ENCODE results near the gene SLC35G3. TPM values are rescaled to one million over a fixed set of nuclear protein-coding genes. Genes with fewer than 3 reads are reported as not detected.

The SLC35G3 gene
- polyA plus RNA-seq, 3 donors = not detected

DNA sequence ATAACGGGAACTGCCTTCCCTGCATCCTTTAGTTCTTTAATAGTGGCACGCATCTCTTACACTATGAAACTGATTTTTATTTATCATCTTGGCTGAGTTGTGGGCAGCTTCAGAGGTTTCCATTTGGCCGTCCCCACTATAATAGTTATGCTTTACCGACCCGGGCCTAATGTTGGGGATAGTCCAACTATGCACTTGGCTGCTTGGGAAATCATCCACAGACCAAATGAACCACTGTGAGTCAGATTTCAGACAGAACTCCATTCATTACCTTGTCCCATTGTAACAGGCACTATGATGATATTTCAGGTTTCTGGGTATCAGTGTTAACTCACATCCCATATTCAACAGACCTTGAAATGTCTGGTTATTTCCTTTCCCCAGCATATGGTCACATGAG is 42.6 kb upstream of the SLC35G3 start:
- H3K36me3 ChIP-seq (replicated peaks in 1 of 2; ENCODE audit: control insufficient read depth in 1 of 2, insufficient read depth in 2 of 2, low read length in 2 of 2) = no peaks in the 10 kb centered on the region
- H3K9me3 Mint-ChIP-seq = no peaks in the 10 kb centered on the region
- no CpG with 5 or more reads among the region's 5 CpGs for WGBS (ENCODE audit: insufficient coverage)
- no peak overlapping the region for H3K4me2 ChIP-seq (replicated peaks; ENCODE audit: extremely low read depth, low read length, poor library complexity, severe bottlenecking)
- H3K79me2 ChIP-seq (ENCODE audit: insufficient read depth, low read length) = no peaks in the 10 kb centered on the region
- H4K20me1 ChIP-seq (ENCODE audit: insufficient read depth, low read length) = no peaks in the 10 kb centered on the region
- no peaks in the 10 kb centered on the region for H3K9me3 ChIP-seq (replicated peaks in 1 of 2; ENCODE audit: control insufficient read depth in 1 of 2, insufficient read depth in 1 of 2, low read length in 2 of 2)
- peaks cover 13 to 22% of the 10 kb centered on the region in 2 donors for H3K4me1 ChIP-seq (ENCODE audit: control insufficient read depth in 1 of 2, insufficient read depth in 2 of 2, low read length in 2 of 2)
- peaks cover 19% of the 10 kb centered on the region for H3K4me1 Mint-ChIP-seq
- no peak overlapping the region for H3K9ac ChIP-seq (ENCODE audit: insufficient read depth, low read length, poor library complexity, severe bottlenecking)
- H3K27ac Mint-ChIP-seq = no peak overlapping the region
- H3K36me3 Mint-ChIP-seq = peaks cover 2 to 4% of the 10 kb centered on the region in 2 donors
- TF ChIP-seq, protein P1, sequence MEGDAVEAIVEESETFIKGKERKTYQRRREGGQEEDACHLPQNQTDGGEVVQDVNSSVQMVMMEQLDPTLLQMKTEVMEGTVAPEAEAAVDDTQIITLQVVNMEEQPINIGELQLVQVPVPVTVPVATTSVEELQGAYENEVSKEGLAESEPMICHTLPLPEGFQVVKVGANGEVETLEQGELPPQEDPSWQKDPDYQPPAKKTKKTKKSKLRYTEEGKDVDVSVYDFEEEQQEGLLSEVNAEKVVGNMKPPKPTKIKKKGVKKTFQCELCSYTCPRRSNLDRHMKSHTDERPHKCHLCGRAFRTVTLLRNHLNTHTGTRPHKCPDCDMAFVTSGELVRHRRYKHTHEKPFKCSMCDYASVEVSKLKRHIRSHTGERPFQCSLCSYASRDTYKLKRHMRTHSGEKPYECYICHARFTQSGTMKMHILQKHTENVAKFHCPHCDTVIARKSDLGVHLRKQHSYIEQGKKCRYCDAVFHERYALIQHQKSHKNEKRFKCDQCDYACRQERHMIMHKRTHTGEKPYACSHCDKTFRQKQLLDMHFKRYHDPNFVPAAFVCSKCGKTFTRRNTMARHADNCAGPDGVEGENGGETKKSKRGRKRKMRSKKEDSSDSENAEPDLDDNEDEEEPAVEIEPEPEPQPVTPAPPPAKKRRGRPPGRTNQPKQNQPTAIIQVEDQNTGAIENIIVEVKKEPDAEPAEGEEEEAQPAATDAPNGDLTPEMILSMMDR (IDR thresholded peaks at IDR 0.05) = no peak
- H3K4me3 ChIP-seq (replicated peaks in 1 of 3; ENCODE audit: low read depth in 2 of 3, low read length in 3 of 3) = no peak overlapping the region
- intact Hi-C loops (cut with micrococcal nuclease) = no loop called here
- H3K4me3 Mint-ChIP-seq = no peak overlapping the region
- H3K27me3 Mint-ChIP-seq (ENCODE audit: low read depth in 3 of 3) = peaks cover 8 to 14% (median 12%) of the 10 kb centered on the region in 3 donors
- H3K27me3 ChIP-seq (ENCODE audit: control insufficient read depth in 2 of 2, insufficient read depth in 2 of 2, low read length in 2 of 2) = peaks cover 0 to under 1% of the 10 kb centered on the region in 2 donors
- no peak overlapping the region for H3K27ac ChIP-seq (ENCODE audit: low read depth in 1 of 2, low read length in 2 of 2)
- DNase-seq = no peak
- no peak overlapping the region for H2AFZ ChIP-seq (ENCODE audit: insufficient read depth, low read depth, low read length, poor library complexity, severe bottlenecking)

DNA sequence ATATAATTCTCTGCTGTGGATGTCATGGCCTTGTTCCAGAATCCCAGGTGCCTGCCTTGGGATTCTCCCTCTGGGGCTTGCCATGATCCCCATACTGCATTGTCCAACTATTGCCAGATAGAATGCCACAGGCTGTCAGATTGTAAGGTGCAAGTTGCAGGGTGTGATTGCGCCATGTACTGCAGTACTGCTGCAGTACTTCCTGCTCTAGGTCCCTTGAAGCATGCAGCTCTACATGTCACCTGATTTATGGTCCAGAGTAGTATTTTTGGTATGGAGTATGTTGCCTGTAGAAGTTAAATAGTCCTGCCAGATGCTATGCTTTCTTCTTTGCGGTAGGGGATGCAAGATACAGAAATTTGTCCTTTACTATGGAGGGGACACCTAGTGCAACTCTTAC is 41.7 kb upstream of the SLC35G3 start:
- intact Hi-C loops (cut with micrococcal nuclease) = no loop called here
- no peak overlapping the region for H3K9ac ChIP-seq (ENCODE audit: insufficient read depth, low read length, poor library complexity, severe bottlenecking)
- WGBS (ENCODE audit: insufficient coverage) = 29% methylated on average over 1 of the region's 2 CpGs
- no peaks in the 10 kb centered on the region for H3K79me2 ChIP-seq (ENCODE audit: insufficient read depth, low read length)
- no peak overlapping the region for H3K27ac ChIP-seq (ENCODE audit: low read depth in 1 of 2, low read length in 2 of 2)
- peaks cover 7 to 16% of the 10 kb centered on the region in 2 donors for H3K4me1 ChIP-seq (ENCODE audit: control insufficient read depth in 1 of 2, insufficient read depth in 2 of 2, low read length in 2 of 2)
- no peaks in the 10 kb centered on the region for H3K9me3 ChIP-seq (replicated peaks in 1 of 2; ENCODE audit: control insufficient read depth in 1 of 2, insufficient read depth in 1 of 2, low read length in 2 of 2)
- H3K4me3 ChIP-seq (replicated peaks in 1 of 3; ENCODE audit: low read depth in 2 of 3, low read length in 3 of 3) = no peak overlapping the region
- Mint-ChIP-seq H3K9me3 (no peaks in the 10 kb centered on the region), H3K27ac (no peak overlapping the region), H3K4me3 (no peak overlapping the region), H3K27me3 (ENCODE audit: low read depth in 3 of 3) (peaks cover 12 to 14% (median 13%) of the 10 kb centered on the region in 3 donors), H3K36me3 (peaks cover under 1% of the 10 kb centered on the region in 2 donors), H3K4me1 (peaks cover 14% of the 10 kb centered on the region)
- no peak overlapping the region for H3K4me2 ChIP-seq (replicated peaks; ENCODE audit: extremely low read depth, low read length, poor library complexity, severe bottlenecking)
- H4K20me1 ChIP-seq (ENCODE audit: insufficient read depth, low read length) = no peaks in the 10 kb centered on the region
- H3K36me3 ChIP-seq (replicated peaks in 1 of 2; ENCODE audit: control insufficient read depth in 1 of 2, insufficient read depth in 2 of 2, low read length in 2 of 2) = no peaks in the 10 kb centered on the region
- H3K27me3 ChIP-seq (ENCODE audit: control insufficient read depth in 2 of 2, insufficient read depth in 2 of 2, low read length in 2 of 2) = peaks cover 0 to 3% of the 10 kb centered on the region in 2 donors
- TF ChIP-seq, protein P1 (IDR thresholded peaks at IDR 0.05) = no peak
- DNase-seq = peak in 2 of 3 donors; percentile 12 to 26
- H2AFZ ChIP-seq (ENCODE audit: insufficient read depth, low read depth, low read length, poor library complexity, severe bottlenecking) = no peak overlapping the region
